H1 (cell line): ENCODE results near the gene RRM2. TPM values are rescaled to one million over a fixed set of nuclear protein-coding genes. Genes with fewer than 3 reads are reported as not detected.

Experiments
- ASH2L ChIP-seq: fragments of 200-600, 300-600 bp; sonication (generic); IDR thresholded peaks from one replicate; pipeline ENCODE4 v1.7.1; 2017; ENCODE audit warnings: low read length
- CEBPB ChIP-seq: IDR thresholded peaks from 2 replicates; pipeline ENCODE4 v1.6.1; 2012; ENCODE audit warnings: low read depth, low read length
- EP300 ChIP-seq, 2 experiments: IDR thresholded peaks; 1 replicate in 1 of 2; 2 replicates in 1 of 2; pipeline ENCODE4 v1.6.1; 2011 to 2012; ENCODE audit warnings: low read depth in 2 of 2, low read length in 2 of 2, mild to moderate bottlenecking in 2 of 2, borderline replicate concordance in 1 of 2, inconsistent platforms in 1 of 2, moderate library complexity in 1 of 2
- GABPA ChIP-seq: IDR thresholded peaks from 2 replicates; pipeline ENCODE4 v1.6.1; 2011; ENCODE audit warnings: mild to moderate bottlenecking, low read length, moderate library complexity, borderline replicate concordance; ENCODE audit not compliant: insufficient read depth
- TEAD4 ChIP-seq: IDR thresholded peaks from 2 replicates; pipeline ENCODE4 v1.6.1; 2012; ENCODE audit warnings: low read depth, low read length, inconsistent platforms, mixed read lengths
- polyA plus RNA-seq, 7 experiments: library from polyadenylated mRNA; depleted of rRNA in 3 of 7; stranded (reverse) in 5 of 7; unstranded in 2 of 7; fragments of >200 nt in 5 of 7; fragments of 200-250 nt in 2 of 7; gene quantifications; 1 replicate in 5 of 7; 2 replicates in 1 of 7; 4 replicates in 1 of 7; pipeline versions ENCODE4 v1.2.1 to v1.2.3, GENCODE V29; 2011 to 2013; ENCODE audit warnings: missing spikeins in 2 of 7, mixed read lengths in 2 of 7
- total RNA-seq: library from RNA; stranded (reverse); fragmentation: NEBNext Ultra II Directional; extraction: Animal tissue kit (Norgen Biotek cat#: 25700); gene quantifications from 2 replicates; pipeline ENCODE4 v1.2.1, GENCODE V29; 2021
- TF ChIP-seq, protein P1 (sequence below): fragments of 300-600 bp; sonication (generic); IDR thresholded peaks from 2 replicates; pipeline ENCODE4 v1.7.1; 2012; ENCODE audit warnings: low read length, moderate library complexity, mild to moderate bottlenecking, inconsistent platforms; ENCODE audit not compliant: insufficient replicate concordance
- TF ChIP-seq, protein P2 (sequence below): IDR thresholded peaks from 2 replicates; pipeline ENCODE4 v1.6.1; 2012; ENCODE audit warnings: inconsistent platforms
- TF ChIP-seq, protein P3 (sequence below): IDR thresholded peaks from 2 replicates; pipeline ENCODE4 v1.6.1; 2011; ENCODE audit warnings: low read length, improper control_type of control experiment

RRM2 gene
- total and polyA plus RNA-seq, 2 of the 8 experiments (the other 6 are each of a cell fraction or from before 2014, with no cell fraction given), result 37.7 to 215 TPM

DNA sequence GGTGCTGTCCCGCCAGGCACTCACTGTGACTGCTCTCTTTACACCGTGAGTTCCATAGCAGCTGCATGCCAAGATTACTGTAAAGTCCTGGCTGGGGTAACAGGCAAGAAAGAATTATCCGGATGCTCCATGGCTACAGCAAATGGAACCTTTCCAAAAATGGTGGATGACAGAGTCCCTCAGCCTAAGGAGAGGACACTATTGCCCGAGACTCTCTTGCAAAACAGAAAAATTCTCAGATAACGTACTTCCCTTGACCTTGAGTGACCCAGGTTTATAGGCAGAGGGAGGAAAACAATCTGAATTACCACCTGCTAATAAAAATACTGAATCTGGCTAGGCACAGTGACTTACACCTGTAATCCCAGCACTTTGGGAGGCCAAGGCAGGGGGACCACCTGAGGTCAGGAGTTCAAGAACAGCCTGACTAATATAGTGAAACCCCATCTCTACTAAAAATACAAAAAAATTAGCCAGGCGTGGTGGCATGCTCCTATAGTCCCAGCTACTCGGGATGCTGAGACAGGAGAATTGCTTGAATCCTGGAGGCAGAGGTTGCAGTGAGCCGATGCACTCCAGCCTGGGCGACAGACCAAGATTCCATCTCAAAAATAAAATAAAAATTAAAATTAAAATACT, 46.8 kb upstream of the RRM2 start (continued):
- TF ChIP-seq, protein P1, sequence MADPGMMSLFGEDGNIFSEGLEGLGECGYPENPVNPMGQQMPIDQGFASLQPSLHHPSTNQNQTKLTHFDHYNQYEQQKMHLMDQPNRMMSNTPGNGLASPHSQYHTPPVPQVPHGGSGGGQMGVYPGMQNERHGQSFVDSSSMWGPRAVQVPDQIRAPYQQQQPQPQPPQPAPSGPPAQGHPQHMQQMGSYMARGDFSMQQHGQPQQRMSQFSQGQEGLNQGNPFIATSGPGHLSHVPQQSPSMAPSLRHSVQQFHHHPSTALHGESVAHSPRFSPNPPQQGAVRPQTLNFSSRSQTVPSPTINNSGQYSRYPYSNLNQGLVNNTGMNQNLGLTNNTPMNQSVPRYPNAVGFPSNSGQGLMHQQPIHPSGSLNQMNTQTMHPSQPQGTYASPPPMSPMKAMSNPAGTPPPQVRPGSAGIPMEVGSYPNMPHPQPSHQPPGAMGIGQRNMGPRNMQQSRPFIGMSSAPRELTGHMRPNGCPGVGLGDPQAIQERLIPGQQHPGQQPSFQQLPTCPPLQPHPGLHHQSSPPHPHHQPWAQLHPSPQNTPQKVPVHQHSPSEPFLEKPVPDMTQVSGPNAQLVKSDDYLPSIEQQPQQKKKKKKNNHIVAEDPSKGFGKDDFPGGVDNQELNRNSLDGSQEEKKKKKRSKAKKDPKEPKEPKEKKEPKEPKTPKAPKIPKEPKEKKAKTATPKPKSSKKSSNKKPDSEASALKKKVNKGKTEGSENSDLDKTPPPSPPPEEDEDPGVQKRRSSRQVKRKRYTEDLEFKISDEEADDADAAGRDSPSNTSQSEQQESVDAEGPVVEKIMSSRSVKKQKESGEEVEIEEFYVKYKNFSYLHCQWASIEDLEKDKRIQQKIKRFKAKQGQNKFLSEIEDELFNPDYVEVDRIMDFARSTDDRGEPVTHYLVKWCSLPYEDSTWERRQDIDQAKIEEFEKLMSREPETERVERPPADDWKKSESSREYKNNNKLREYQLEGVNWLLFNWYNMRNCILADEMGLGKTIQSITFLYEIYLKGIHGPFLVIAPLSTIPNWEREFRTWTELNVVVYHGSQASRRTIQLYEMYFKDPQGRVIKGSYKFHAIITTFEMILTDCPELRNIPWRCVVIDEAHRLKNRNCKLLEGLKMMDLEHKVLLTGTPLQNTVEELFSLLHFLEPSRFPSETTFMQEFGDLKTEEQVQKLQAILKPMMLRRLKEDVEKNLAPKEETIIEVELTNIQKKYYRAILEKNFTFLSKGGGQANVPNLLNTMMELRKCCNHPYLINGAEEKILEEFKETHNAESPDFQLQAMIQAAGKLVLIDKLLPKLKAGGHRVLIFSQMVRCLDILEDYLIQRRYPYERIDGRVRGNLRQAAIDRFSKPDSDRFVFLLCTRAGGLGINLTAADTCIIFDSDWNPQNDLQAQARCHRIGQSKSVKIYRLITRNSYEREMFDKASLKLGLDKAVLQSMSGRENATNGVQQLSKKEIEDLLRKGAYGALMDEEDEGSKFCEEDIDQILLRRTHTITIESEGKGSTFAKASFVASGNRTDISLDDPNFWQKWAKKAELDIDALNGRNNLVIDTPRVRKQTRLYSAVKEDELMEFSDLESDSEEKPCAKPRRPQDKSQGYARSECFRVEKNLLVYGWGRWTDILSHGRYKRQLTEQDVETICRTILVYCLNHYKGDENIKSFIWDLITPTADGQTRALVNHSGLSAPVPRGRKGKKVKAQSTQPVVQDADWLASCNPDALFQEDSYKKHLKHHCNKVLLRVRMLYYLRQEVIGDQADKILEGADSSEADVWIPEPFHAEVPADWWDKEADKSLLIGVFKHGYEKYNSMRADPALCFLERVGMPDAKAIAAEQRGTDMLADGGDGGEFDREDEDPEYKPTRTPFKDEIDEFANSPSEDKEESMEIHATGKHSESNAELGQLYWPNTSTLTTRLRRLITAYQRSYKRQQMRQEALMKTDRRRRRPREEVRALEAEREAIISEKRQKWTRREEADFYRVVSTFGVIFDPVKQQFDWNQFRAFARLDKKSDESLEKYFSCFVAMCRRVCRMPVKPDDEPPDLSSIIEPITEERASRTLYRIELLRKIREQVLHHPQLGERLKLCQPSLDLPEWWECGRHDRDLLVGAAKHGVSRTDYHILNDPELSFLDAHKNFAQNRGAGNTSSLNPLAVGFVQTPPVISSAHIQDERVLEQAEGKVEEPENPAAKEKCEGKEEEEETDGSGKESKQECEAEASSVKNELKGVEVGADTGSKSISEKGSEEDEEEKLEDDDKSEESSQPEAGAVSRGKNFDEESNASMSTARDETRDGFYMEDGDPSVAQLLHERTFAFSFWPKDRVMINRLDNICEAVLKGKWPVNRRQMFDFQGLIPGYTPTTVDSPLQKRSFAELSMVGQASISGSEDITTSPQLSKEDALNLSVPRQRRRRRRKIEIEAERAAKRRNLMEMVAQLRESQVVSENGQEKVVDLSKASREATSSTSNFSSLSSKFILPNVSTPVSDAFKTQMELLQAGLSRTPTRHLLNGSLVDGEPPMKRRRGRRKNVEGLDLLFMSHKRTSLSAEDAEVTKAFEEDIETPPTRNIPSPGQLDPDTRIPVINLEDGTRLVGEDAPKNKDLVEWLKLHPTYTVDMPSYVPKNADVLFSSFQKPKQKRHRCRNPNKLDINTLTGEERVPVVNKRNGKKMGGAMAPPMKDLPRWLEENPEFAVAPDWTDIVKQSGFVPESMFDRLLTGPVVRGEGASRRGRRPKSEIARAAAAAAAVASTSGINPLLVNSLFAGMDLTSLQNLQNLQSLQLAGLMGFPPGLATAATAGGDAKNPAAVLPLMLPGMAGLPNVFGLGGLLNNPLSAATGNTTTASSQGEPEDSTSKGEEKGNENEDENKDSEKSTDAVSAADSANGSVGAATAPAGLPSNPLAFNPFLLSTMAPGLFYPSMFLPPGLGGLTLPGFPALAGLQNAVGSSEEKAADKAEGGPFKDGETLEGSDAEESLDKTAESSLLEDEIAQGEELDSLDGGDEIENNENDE, result no peak
- TF ChIP-seq EP300 (IDR thresholded peaks at IDR 0.05; ENCODE audit: borderline replicate concordance in 1 of 2, low read depth in 2 of 2, low read length in 2 of 2) (no peak), CEBPB (no peak), TEAD4 (no peak), ASH2L (no peak), GABPA (no peak)
- TF ChIP-seq, protein P2, sequence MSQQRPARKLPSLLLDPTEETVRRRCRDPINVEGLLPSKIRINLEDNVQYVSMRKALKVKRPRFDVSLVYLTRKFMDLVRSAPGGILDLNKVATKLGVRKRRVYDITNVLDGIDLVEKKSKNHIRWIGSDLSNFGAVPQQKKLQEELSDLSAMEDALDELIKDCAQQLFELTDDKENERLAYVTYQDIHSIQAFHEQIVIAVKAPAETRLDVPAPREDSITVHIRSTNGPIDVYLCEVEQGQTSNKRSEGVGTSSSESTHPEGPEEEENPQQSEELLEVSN, result no peak
- TF ChIP-seq, protein P3, sequence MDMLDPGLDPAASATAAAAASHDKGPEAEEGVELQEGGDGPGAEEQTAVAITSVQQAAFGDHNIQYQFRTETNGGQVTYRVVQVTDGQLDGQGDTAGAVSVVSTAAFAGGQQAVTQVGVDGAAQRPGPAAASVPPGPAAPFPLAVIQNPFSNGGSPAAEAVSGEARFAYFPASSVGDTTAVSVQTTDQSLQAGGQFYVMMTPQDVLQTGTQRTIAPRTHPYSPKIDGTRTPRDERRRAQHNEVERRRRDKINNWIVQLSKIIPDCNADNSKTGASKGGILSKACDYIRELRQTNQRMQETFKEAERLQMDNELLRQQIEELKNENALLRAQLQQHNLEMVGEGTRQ, result no peak
